ENCODE data around the gene ELP4. TPM values are rescaled to one million over a fixed set of nuclear protein-coding genes. Genes with fewer than 3 reads are reported as not detected.

Gene ELP4
- polyA plus RNA-seq, 1 donor = 17.4 TPM

- no peak for DNase-seq (ENCODE audit: low read depth)
Observed at GRCh38 chr11:31772412-31772811, 262.8 kb downstream of the ELP4 start.

DNA sequence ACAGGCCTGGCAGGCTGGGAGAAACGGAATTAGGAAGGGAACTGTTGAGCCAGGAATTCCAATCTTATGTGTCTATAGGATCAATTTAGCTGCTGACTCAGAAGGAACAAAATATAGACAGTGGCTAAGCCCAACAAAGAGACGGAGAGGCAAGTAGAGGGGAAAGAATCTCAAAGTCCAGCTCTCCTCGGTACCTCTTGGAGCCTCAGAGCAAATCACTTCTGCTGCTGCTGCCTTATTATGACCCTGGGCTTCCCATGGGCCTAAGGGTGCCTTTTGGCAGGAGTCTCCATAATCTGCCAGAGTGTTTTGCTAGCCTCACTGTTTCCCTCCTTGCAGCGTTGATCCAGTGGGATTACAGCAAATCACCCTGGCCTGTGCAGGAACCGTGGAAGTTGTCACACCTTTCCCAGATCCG, 269.8 kb downstream of the ELP4 start:
- peak; percentile 24 for DNase-seq (ENCODE audit: low read depth)

DNA sequence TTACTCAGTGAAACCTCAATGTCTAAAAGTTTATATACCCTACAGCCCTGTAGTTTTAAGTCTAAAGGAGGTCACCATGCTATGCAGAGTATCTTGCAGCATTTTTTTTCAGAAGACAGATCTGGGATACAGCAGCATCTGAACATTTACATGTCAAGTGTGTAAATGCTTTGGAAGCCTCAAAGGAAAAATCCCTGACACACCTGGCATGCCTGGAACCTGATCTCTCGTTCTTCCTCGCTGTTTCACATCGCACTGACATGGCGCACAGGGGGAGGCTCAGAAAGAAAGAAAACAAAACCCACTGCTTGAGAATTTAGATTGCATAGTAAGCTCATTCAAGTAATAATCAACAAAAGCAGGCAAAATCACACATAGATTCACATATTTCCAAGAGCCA, 270.5 kb downstream of the ELP4 start:
- DNase-seq (ENCODE audit: low read depth) = no peak

- no peak for DNase-seq (ENCODE audit: low read depth)
Observed at GRCh38 chr11:31780480-31780971, 271.0 kb downstream of the ELP4 start.

DNA sequence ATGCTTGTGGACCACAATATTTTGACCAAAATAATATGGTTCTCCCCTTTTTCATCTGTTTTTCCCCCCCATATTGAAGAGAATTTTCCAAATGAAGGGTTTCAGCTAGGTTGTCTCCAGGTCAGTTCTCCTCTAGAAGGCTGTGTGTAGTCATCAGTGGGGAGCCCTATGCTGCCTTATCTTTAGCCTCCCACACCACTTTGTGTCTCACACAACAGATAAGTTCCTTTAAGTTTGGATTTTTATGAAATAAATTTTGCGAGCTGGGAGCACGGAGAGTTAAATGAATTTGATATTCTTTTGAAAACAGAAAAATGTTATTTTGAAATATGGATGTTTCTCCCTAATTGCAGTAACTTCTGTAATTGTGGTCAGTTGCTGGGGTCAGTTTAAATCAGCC, 272.7 kb downstream of the ELP4 start:
- DNase-seq (ENCODE audit: low read depth) = no peak

DNA sequence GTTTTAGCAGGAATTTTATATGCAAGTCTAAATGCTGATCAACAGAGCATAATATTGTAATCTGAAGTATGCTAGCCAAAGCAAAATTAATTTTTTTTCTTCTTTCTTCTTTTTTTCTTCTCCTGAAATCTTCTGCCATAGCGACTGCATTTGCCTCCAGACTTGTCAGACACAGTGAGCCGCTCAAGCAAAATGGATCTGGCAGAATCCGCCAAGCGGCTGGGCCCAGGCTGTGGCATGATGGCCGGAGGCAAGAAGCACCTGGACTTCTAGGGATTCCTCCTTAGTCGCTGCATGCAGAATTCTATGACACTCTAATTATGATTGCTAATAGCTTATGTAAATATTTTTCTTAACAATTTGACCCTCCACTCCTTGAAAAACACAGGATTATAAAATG, 273.7 kb downstream of the ELP4 start:
- DNase-seq (ENCODE audit: low read depth) = no peak

DNA sequence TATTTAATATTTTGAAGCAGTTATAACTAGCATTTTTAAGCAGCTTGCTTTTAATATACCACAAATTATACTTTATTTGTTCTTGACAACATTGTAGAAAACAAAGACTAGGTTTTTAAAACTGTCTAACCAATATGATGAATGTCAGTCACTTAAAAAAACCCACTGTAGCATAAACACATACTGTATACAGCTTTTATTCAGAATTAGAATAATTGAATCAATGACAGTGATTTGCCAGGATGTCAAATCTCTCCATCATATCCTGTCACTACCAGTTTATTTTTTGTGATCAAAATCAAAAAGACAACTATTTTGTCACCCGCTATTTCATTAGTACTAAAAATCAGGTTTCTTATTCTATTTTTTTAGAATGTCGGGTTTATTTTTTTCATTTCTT, 275.0 kb downstream of the ELP4 start:
- no peak for DNase-seq (ENCODE audit: low read depth)

GRCh38 chr11:31786996-31787685, 277.6 kb downstream of the ELP4 start:
- DNase-seq (ENCODE audit: low read depth) = no peak

DNA sequence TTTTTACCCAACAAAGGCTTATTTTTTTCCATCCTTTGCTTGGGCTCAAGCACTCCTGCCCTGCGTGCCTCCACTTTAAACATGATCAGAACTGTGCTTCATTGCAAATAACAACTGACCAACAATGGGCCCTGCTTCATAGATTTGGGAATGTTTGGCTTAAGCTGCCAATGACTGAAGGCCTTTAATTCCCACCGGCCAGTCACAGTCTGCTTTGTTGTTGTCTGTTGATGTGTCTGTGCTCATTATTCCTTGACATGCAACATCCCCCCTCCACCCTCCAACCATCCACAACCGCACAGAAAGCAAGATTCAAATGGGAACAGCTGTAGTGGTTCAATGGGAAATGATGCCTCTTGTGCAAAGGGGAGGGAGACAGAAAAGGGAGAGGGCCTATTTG, 278.5 kb downstream of the ELP4 start:
- DNase-seq (ENCODE audit: low read depth) = no peak

- no peak for DNase-seq (ENCODE audit: low read depth)
Observed at GRCh38 chr11:31790649-31791048, 281.1 kb downstream of the ELP4 start.

GRCh38 chr11:31792036-31792435, 282.5 kb downstream of the ELP4 start:
- DNase-seq (ENCODE audit: low read depth) = no peak

- DNase-seq (ENCODE audit: low read depth) = no peak
Observed at GRCh38 chr11:31792456-31792855, 282.9 kb downstream of the ELP4 start.

GRCh38 chr11:31793264-31793663, 283.7 kb downstream of the ELP4 start:
- DNase-seq (ENCODE audit: low read depth) = no peak

- DNase-seq (ENCODE audit: low read depth) = no peak
Observed at GRCh38 chr11:31794548-31794947, 285.0 kb downstream of the ELP4 start.

- no peak for DNase-seq (ENCODE audit: low read depth)
Observed at GRCh38 chr11:31795706-31796498, 286.3 kb downstream of the ELP4 start.

DNA sequence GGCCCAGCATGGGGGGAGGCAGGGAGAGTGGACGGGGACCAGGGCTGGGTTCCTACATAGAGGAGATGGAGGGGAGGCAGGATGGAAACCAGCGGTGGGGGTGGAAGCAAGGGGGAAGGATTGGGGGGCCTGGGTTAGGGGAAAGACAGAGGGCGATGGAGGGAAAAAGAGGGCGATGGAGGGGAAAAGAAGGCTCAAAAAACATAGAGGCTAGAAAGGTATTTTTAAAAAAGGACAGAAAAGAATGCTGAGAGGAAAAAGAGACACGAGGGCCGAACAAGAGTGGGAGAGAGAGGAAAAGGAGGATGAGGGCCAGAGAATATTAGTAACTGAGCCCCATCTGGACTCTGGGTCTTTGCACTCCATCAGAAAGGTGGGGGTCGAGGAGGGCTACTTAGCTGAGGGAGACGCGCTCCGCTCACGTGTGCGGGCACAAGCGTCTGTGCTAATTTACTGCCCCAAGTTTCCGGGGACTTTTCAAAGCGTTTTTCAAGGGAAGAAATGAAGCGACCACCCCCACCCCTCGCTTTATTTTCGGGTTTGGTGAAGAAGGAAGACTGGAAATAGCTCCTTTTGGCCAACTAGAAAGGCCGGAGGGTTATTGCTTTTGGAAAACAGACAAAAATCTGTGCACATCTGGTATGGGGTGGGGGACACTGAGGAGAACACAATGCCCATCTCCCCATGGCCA, 287.1 kb downstream of the ELP4 start:
- DNase-seq (ENCODE audit: low read depth) = no peak

GRCh38 chr11:31797190-31798056, 287.9 kb downstream of the ELP4 start:
- no peak for DNase-seq (ENCODE audit: low read depth)

- DNase-seq (ENCODE audit: low read depth) = no peak
Observed at GRCh38 chr11:31798057-31798553, 288.5 kb downstream of the ELP4 start.

DNA sequence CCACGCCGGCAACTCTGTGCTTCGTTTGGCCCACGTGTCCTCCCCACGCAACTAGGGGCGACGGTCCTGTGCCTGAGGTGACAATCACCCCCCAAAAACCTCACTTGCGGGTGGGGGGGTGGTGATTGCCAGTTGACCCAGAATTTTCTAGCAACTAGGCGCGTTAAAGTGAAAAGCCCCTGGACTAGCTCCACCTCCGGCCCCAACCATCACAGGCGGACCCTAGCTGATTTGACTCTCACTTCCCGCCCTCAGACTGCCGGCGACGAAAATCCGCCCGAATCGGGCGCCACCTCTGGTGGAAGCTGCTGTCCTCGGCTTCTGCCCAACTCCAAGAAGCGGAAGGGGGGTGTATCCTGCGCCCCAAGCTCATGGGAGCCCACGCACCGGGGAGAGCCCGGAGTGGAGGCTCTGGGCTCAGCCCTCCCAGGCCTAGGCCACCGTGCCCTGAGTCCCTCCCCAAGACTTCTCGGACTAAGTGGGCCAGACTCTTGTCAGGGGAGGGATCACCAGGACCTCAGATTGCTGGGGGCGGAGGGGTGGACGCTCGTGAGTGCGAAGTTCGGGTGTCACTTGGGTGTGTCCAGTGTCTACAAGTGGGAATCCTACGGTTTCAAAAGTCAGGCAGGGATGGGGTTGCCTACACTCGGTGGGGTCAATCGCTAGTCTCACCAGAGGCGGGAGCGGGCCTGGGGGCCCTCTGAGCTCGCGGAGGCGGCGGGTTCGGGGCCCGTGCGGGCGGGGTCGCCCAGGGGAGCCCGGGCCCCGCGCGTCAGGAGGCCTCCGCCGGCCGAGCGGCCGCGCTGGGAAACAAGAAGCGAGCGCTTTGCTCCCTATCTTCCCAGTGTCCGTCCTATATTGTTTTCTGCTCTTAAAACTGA, 289.2 kb downstream of the ELP4 start:
- DNase-seq (ENCODE audit: low read depth) = no peak

Data from forelimb muscle (tissue), 1 donor.